H9 (cell line): ENCODE measurements around the gene SPSB2. TPM values are rescaled to one million over a fixed set of nuclear protein-coding genes. Genes with fewer than 3 reads are reported as not detected.

Experiments used
- DNase-seq: peaks from one replicate; pipeline ENCODE4 v3.0.0-alpha.2; 2017
- H2AFZ ChIP-seq: one replicate; pipeline ENCODE4 v1.6.1; 2013; ENCODE audit warnings: mild to moderate bottlenecking, low read length, control low read depth, moderate library complexity
- H2AK5ac ChIP-seq: 2 replicates; pipeline ENCODE4 v1.6.1; 2013; ENCODE audit warnings: low read length, control low read depth, mixed read lengths; ENCODE audit not compliant: insufficient read length
- H2BK120ac ChIP-seq: one replicate; pipeline ENCODE4 v1.6.1; 2013; ENCODE audit warnings: low read depth, mild to moderate bottlenecking, low read length, control low read depth, inconsistent platforms; ENCODE audit not compliant: poor library complexity, severe bottlenecking
- H2BK12ac ChIP-seq: 2 replicates; pipeline ENCODE4 v1.6.1; 2013; ENCODE audit warnings: low read length, control low read depth, mixed read lengths, low read depth; ENCODE audit not compliant: insufficient read length
- H2BK15ac ChIP-seq: 2 replicates; pipeline ENCODE4 v1.6.1; 2013; ENCODE audit warnings: low read depth, low read length, control low read depth
- H2BK20ac ChIP-seq: one replicate; pipeline ENCODE4 v1.6.1; 2013; ENCODE audit warnings: low read depth, mild to moderate bottlenecking, low read length, control low read depth, inconsistent platforms; ENCODE audit not compliant: poor library complexity, severe bottlenecking
- H2BK5ac ChIP-seq: 2 replicates; pipeline ENCODE4 v1.6.1; 2013; ENCODE audit warnings: low read length, control low read depth, mixed read lengths; ENCODE audit not compliant: insufficient read length
- H3K14ac ChIP-seq: 2 replicates; pipeline ENCODE4 v1.6.1; 2013; ENCODE audit warnings: low read length, control low read depth; ENCODE audit not compliant: insufficient read depth
- H3K18ac ChIP-seq: 2 replicates; pipeline ENCODE4 v1.6.1; 2013; ENCODE audit warnings: low read depth, mild to moderate bottlenecking, mixed read lengths, low read length, control low read depth; ENCODE audit not compliant: insufficient read length
- H3K23ac ChIP-seq: 2 replicates; pipeline ENCODE4 v1.6.1; 2013; ENCODE audit warnings: low read length, control low read depth, mixed read lengths, low read depth; ENCODE audit not compliant: insufficient read length
- H3K23me2 ChIP-seq: 2 replicates; pipeline ENCODE4 v1.6.1; 2013; ENCODE audit warnings: low read depth, mild to moderate bottlenecking, mixed read lengths, low read length, control low read depth; ENCODE audit not compliant: insufficient read length, poor library complexity, severe bottlenecking
- H3K27ac ChIP-seq: 2 replicates; pipeline ENCODE4 v1.5.1; 2013; ENCODE audit warnings: low read length, control low read depth, mixed read lengths, low read depth; ENCODE audit not compliant: insufficient read length
- H3K27me3 ChIP-seq: 2 replicates; pipeline ENCODE4 v1.6.1; 2013; ENCODE audit warnings: low read length, control low read depth, inconsistent platforms; ENCODE audit not compliant: insufficient read depth
- H3K4ac ChIP-seq: 2 replicates; pipeline ENCODE4 v1.6.1; 2013; ENCODE audit warnings: low read depth, mild to moderate bottlenecking, control low read depth, inconsistent platforms, low read length, moderate library complexity
- H3K4me1 ChIP-seq: 2 replicates; pipeline ENCODE4 v1.6.1; 2013; ENCODE audit warnings: low read length, control low read depth, inconsistent platforms; ENCODE audit not compliant: insufficient read depth
- H3K4me2 ChIP-seq: 2 replicates; pipeline ENCODE4 v1.6.1; 2013; ENCODE audit warnings: low read length, control low read depth, mixed read lengths; ENCODE audit not compliant: insufficient read length, insufficient read depth
- H3K56ac ChIP-seq: 2 replicates; pipeline ENCODE4 v1.6.1; 2013; ENCODE audit warnings: low read depth, mild to moderate bottlenecking, mixed read lengths, low read length, control low read depth; ENCODE audit not compliant: insufficient read length
- H3K79me1 ChIP-seq: 2 replicates; pipeline ENCODE4 v1.6.1; 2013; ENCODE audit warnings: low read depth, mild to moderate bottlenecking, moderate library complexity, low read length, control low read depth, inconsistent platforms; ENCODE audit not compliant: insufficient read depth, poor library complexity, severe bottlenecking
- H3K79me2 ChIP-seq: 2 replicates; pipeline ENCODE4 v1.6.1; 2013; ENCODE audit warnings: low read length, control low read depth, inconsistent platforms; ENCODE audit not compliant: insufficient read depth
- H3K9ac ChIP-seq: 2 replicates; pipeline ENCODE4 v1.6.1; 2013; ENCODE audit warnings: low read length, control low read depth, mixed read lengths; ENCODE audit not compliant: insufficient read length; ENCODE audit errors: extremely low read depth
- H3K9me3 ChIP-seq: one replicate; pipeline ENCODE4 v1.6.1; 2013; ENCODE audit warnings: low read depth, low read length, inconsistent platforms; ENCODE audit not compliant: control insufficient read depth
- H3T11ph ChIP-seq: one replicate; pipeline ENCODE4 v1.6.1; 2013; ENCODE audit warnings: mild to moderate bottlenecking, low read length, control low read depth, inconsistent platforms
- H4K20me1 ChIP-seq: one replicate; pipeline ENCODE4 v1.6.1; 2013; ENCODE audit not compliant: control insufficient read depth, insufficient read length, insufficient read depth
- H4K5ac ChIP-seq: 2 replicates; pipeline ENCODE4 v1.6.1; 2013; ENCODE audit warnings: low read depth, mild to moderate bottlenecking, mixed read lengths, low read length, control low read depth; ENCODE audit not compliant: insufficient read length
- H4K8ac ChIP-seq: replicated peaks from 2 replicates; pipeline ENCODE4 v1.6.1; 2013; ENCODE audit warnings: low read length, control low read depth, mixed read lengths, low read depth; ENCODE audit not compliant: insufficient read length
- H4K91ac ChIP-seq: 2 replicates; pipeline ENCODE4 v1.6.1; 2013; ENCODE audit warnings: low read depth, mild to moderate bottlenecking, moderate library complexity, mixed read lengths, low read length, control low read depth; ENCODE audit not compliant: insufficient read length
- H3K27ac Mint-ChIP-seq, 3 experiments: 2 replicates in 2 of 3; 3 replicates in 1 of 3; pipeline ENCODE4 v1.8.0; 2020 to 2021; ENCODE audit warnings: mixed read lengths in 3 of 3, mild to moderate bottlenecking in 1 of 3, moderate library complexity in 1 of 3
- H3K27me3 Mint-ChIP-seq: 2 replicates; pipeline ENCODE4 v1.8.0; 2021; ENCODE audit warnings: low read depth, mild to moderate bottlenecking, moderate library complexity, mixed read lengths
- H3K36me3 Mint-ChIP-seq, 3 experiments: 2 replicates in 2 of 3; 3 replicates in 1 of 3; pipeline ENCODE4 v1.8.0; 2020 to 2021; ENCODE audit warnings: low read depth in 3 of 3, mixed read lengths in 3 of 3; ENCODE audit not compliant: insufficient read depth in 1 of 3
- H3K4me1 Mint-ChIP-seq, 2 experiments: 2 replicates each; pipeline ENCODE4 v1.8.0; 2020; ENCODE audit warnings: mixed read lengths in 2 of 2
- H3K4me3 Mint-ChIP-seq, 2 experiments: 2 replicates in 1 of 2; 3 replicates in 1 of 2; pipeline ENCODE4 v1.8.0; 2020 to 2021; ENCODE audit warnings: mild to moderate bottlenecking in 2 of 2, mixed read lengths in 2 of 2, moderate library complexity in 1 of 2
- H3K9me3 Mint-ChIP-seq, 2 experiments: 2 replicates in 1 of 2; 3 replicates in 1 of 2; pipeline ENCODE4 v1.8.0; 2020; ENCODE audit warnings: mild to moderate bottlenecking in 2 of 2, mixed read lengths in 2 of 2, moderate library complexity in 1 of 2
- CTCF ChIP-seq: fragments of 200-600 bp; sonication (generic); conservative IDR thresholded peaks from 3 replicates; pipeline ENCODE4 v1.8.0; 2021; ENCODE audit warnings: antibody characterized with exemption, mild to moderate bottlenecking
- WGBS: extraction: QIAGEN DNeasy Blood & Tissue Kit; methylation state at CpG from one replicate; pipeline ENCODE4 v1.1.7; 2013; ENCODE audit warnings: missing lambda C conversion rate, low lambda C conversion rate, mixed read lengths; ENCODE audit not compliant: insufficient read length; ENCODE audit errors: extremely low coverage; 5-methylcytosine and 5-hydroxymethylcytosine counted together
- total RNA-seq: library from RNA; stranded (reverse); gene quantifications from 2 replicates; pipeline ENCODE4 v1.2.1, GENCODE V29; 2021

The SPSB2 gene
- total RNA-seq, 1 experiment from 2014 or later: 13.7 TPM

DNA sequence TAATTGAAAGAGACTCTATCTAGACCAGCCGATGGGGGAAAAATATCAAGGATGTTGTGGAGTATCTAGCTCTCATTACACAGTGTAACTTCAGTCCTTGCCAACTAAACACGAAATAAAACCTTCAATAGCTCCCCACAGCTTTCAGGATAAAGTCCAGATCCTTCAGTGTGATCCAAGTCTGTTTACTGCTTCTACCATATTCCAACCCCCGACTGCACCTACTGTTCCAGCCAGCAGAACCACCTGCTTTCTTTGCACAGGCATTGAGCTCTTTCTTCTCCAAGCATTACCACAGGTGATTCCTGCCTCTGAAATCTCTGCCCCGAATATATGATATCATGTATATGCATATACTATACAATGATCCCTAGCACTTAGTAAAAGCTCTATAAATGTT is 29.3 kb upstream of the SPSB2 start:
- Histone ChIP-seq H4K20me1 (peaks cover 2% of the 10 kb centered on the region), H4K5ac (no peak overlapping the region), H3K9ac (no peak overlapping the region), H3K18ac (no peak overlapping the region), H3K27me3 (no peaks in the 10 kb centered on the region), H2AFZ (no peak overlapping the region), H3K4me2 (no peak overlapping the region), H2AK5ac (no peak overlapping the region), H3K4ac (no peak overlapping the region), H2BK120ac (no peak overlapping the region), H3K79me2 (no peaks in the 10 kb centered on the region), H3K9me3 (no peaks in the 10 kb centered on the region), H3K79me1 (no peaks in the 10 kb centered on the region), H3T11ph (no peak overlapping the region), H4K91ac (no peak overlapping the region), H2BK20ac (no peak overlapping the region), H3K23ac (no peak overlapping the region), H3K56ac (no peak overlapping the region), H3K23me2 (peaks cover 3% of the 10 kb centered on the region), H2BK5ac (no peak overlapping the region), H3K14ac (no peak overlapping the region), H3K27ac (no peak overlapping the region), H3K4me1 (peaks cover 2% of the 10 kb centered on the region; the same call in 1 of the 2 replicates), H2BK12ac (no peak overlapping the region), H4K8ac (no peak overlapping the region), H2BK15ac (no peak overlapping the region)
- H3K36me3 Mint-ChIP-seq: no peaks in the 10 kb centered on the region
- no peak overlapping the region for H3K27ac Mint-ChIP-seq
- peaks cover 4 to 14% of the 10 kb centered on the region in 2 experiments for H3K4me1 Mint-ChIP-seq
- H3K9me3 Mint-ChIP-seq: no peaks in the 10 kb centered on the region
- no peak for TF ChIP-seq CTCF
- peaks cover 2% of the 10 kb centered on the region; the same call in 1 of the 2 replicates for H3K27me3 Mint-ChIP-seq
- no CpG with 5 or more reads among the region's 4 CpGs for WGBS
- no peak overlapping the region for H3K4me3 Mint-ChIP-seq
- DNase-seq: no peak
